HG03457 (cell line): ENCODE results near the gene CDS2.
A peak's percentile ranks its signal among the peaks of the same experiment; 100 is the strongest.

ENCODE experiments used
- ATAC-seq: cut with Tn5 transposase; IDR thresholded peaks from one replicate; pipeline ENCODE4 v1.9.1; 2021; ENCODE audit warnings: moderate number of reproducible peaks; ENCODE audit not compliant: unreplicated experiment

The CDS2 gene

GRCh38 chr20:5205348-5206210 is 78.8 kb downstream of the CDS2 start:
- peak; percentile 82 for ATAC-seq

- ATAC-seq = no peak
Observed at GRCh38 chr20:5207138-5207537, 80.3 kb downstream of the CDS2 start.

GRCh38 chr20:5211803-5212714 is 85.3 kb downstream of the CDS2 start:
- ATAC-seq = no peak

- ATAC-seq = no peak
Observed at GRCh38 chr20:5212907-5213487, 86.2 kb downstream of the CDS2 start.

- ATAC-seq = no peak
Observed at GRCh38 chr20:5214826-5215225, 88.0 kb downstream of the CDS2 start.

- ATAC-seq = no peak
Observed at GRCh38 chr20:5215672-5216304, 89.0 kb downstream of the CDS2 start.

GRCh38 chr20:5216663-5217062 is 89.9 kb downstream of the CDS2 start:
- no peak for ATAC-seq

GRCh38 chr20:5217616-5218015 is 90.8 kb downstream of the CDS2 start:
- ATAC-seq = no peak

GRCh38 chr20:5220321-5221060 is 93.7 kb downstream of the CDS2 start:
- ATAC-seq = no peak

- ATAC-seq = no peak
Observed at GRCh38 chr20:5221061-5221430, 94.2 kb downstream of the CDS2 start.

GRCh38 chr20:5222919-5223634 is 96.3 kb downstream of the CDS2 start:
- no peak for ATAC-seq

GRCh38 chr20:5230544-5230943 is 103.7 kb downstream of the CDS2 start:
- ATAC-seq = no peak

- no peak for ATAC-seq
Observed at GRCh38 chr20:5234158-5234557, 107.3 kb downstream of the CDS2 start.

GRCh38 chr20:5234978-5235377 is 108.2 kb downstream of the CDS2 start:
- no peak for ATAC-seq
